SJSA1 (cell line): ENCODE measurements around the gene KSR1. TPM values are rescaled to one million over a fixed set of nuclear protein-coding genes. Genes with fewer than 3 reads are reported as not detected.
A peak's percentile ranks its signal among the peaks of the same experiment; 100 is the strongest.

Experiments
- DNase-seq, 2 experiments: peaks; one replicate each; pipeline ENCODE4 v3.0.0-alpha.2; 2015 to 2020; ENCODE audit warnings: low spot score in 2 of 2, low read depth in 1 of 2
- H3K27ac ChIP-seq: fragments of 250-450 bp; sonication (Bioruptor Pico); 2 replicates; pipeline ENCODE4 v1.5.1; 2020; ENCODE audit warnings: mild to moderate bottlenecking, moderate library complexity
- H3K27me3 ChIP-seq: fragments of 250-450 bp; sonication (Bioruptor Pico); replicated peaks from 2 replicates; pipeline ENCODE4 v1.5.1; 2020; ENCODE audit warnings: mild to moderate bottlenecking, moderate library complexity
- H3K36me3 ChIP-seq: fragments of 250-450 bp; sonication (Bioruptor Pico); 2 replicates; pipeline ENCODE4 v1.5.1; 2020; ENCODE audit warnings: mild to moderate bottlenecking
- H3K4me1 ChIP-seq: fragments of 250-450 bp; sonication (Bioruptor Pico); replicated peaks from 2 replicates; pipeline ENCODE4 v1.6.1; 2021; ENCODE audit warnings: mild to moderate bottlenecking
- H3K4me3 ChIP-seq: fragments of 250-450 bp; sonication (Bioruptor Pico); 2 replicates; pipeline ENCODE4 v1.5.1; 2020; ENCODE audit warnings: mild to moderate bottlenecking
- H3K9me3 ChIP-seq: fragments of 250-450 bp; sonication (Bioruptor Pico); replicated peaks from 2 replicates; pipeline ENCODE4 v1.5.1; 2020; ENCODE audit warnings: mild to moderate bottlenecking
- total RNA-seq: library from RNA; depleted of rRNA; stranded (reverse); fragments of >200 nt; shearing (Covaris generic); gene quantifications from 2 replicates; pipeline ENCODE4 v1.2.3, GENCODE V29; 2014

Gene KSR1
- total RNA-seq, 1 experiment from 2014 or later: 7.7 TPM

- Histone ChIP-seq H3K27ac (no peak overlapping the region), H3K4me1 (peaks cover 12% of the 10 kb centered on the region), H3K4me3 (no peak overlapping the region), H3K36me3 (no peaks in the 10 kb centered on the region), H3K27me3 (no peaks in the 10 kb centered on the region), H3K9me3 (no peaks in the 10 kb centered on the region)
- DNase-seq: no peak
Observed at GRCh38 chr17:27521281-27522027, 65.2 kb downstream of the KSR1 start.

GRCh38 chr17:27522028-27522635, 65.9 kb downstream of the KSR1 start:
- H3K27me3 ChIP-seq: no peaks in the 10 kb centered on the region
- peaks cover 18% of the 10 kb centered on the region for H3K4me1 ChIP-seq
- no peak overlapping the region for H3K4me3 ChIP-seq
- H3K36me3 ChIP-seq: no peaks in the 10 kb centered on the region
- no peak for DNase-seq
- no peaks in the 10 kb centered on the region for H3K9me3 ChIP-seq
- no peak overlapping the region for H3K27ac ChIP-seq

GRCh38 chr17:27523712-27524111, 67.5 kb downstream of the KSR1 start:
- Histone ChIP-seq H3K4me3 (no peak overlapping the region), H3K27ac (no peak overlapping the region), H3K9me3 (no peaks in the 10 kb centered on the region), H3K36me3 (no peaks in the 10 kb centered on the region), H3K4me1 (peaks cover 24% of the 10 kb centered on the region), H3K27me3 (no peaks in the 10 kb centered on the region)
- no peak for DNase-seq

- no peak overlapping the region for H3K4me3 ChIP-seq
- no peak overlapping the region for H3K27ac ChIP-seq
Observed at GRCh38 chr17:27524594-27524993, 68.3 kb downstream of the KSR1 start.

GRCh38 chr17:27525316-27525715, 69.1 kb downstream of the KSR1 start:
- Histone ChIP-seq H3K36me3 (no peaks in the 10 kb centered on the region), H3K4me3 (no peak overlapping the region), H3K27me3 (no peaks in the 10 kb centered on the region), H3K4me1 (peaks cover 30% of the 10 kb centered on the region), H3K9me3 (no peaks in the 10 kb centered on the region), H3K27ac (no peak overlapping the region)
- DNase-seq: no peak

More at GRCh38 chr17:27524594-27524993, 68.3 kb downstream of the KSR1 start:
- Histone ChIP-seq H3K4me1 (peaks cover 24% of the 10 kb centered on the region), H3K36me3 (no peaks in the 10 kb centered on the region), H3K27me3 (no peaks in the 10 kb centered on the region), H3K9me3 (no peaks in the 10 kb centered on the region)
- DNase-seq: no peak

GRCh38 chr17:27525836-27526603, 69.8 kb downstream of the KSR1 start:
- Histone ChIP-seq H3K4me1 (peaks cover 37% of the 10 kb centered on the region), H3K27me3 (no peaks in the 10 kb centered on the region), H3K27ac (no peak overlapping the region), H3K36me3 (no peaks in the 10 kb centered on the region), H3K9me3 (no peaks in the 10 kb centered on the region), H3K4me3 (no peak overlapping the region)
- no peak for DNase-seq

GRCh38 chr17:27526604-27527002, 70.4 kb downstream of the KSR1 start:
- peaks cover 42% of the 10 kb centered on the region for H3K4me1 ChIP-seq
- DNase-seq: peak in 1 of 2 experiments; percentile 40
- no peaks in the 10 kb centered on the region for H3K27me3 ChIP-seq
- H3K9me3 ChIP-seq: no peaks in the 10 kb centered on the region
- H3K36me3 ChIP-seq: no peaks in the 10 kb centered on the region
- H3K27ac ChIP-seq: no peak overlapping the region
- H3K4me3 ChIP-seq: no peak overlapping the region

- H3K27me3 ChIP-seq: no peaks in the 10 kb centered on the region
- peaks cover 70% of the 10 kb centered on the region for H3K4me1 ChIP-seq
- DNase-seq: peak; percentile 54 to 60
- peak overlapping the region; percentile 45 for H3K27ac ChIP-seq
- no peak overlapping the region for H3K4me3 ChIP-seq
- no peaks in the 10 kb centered on the region for H3K36me3 ChIP-seq
- H3K9me3 ChIP-seq: no peaks in the 10 kb centered on the region
Observed at GRCh38 chr17:27529230-27529796, 73.1 kb downstream of the KSR1 start.

- peaks cover 85% of the 10 kb centered on the region for H3K4me1 ChIP-seq
- H3K4me3 ChIP-seq: no peak overlapping the region
- H3K36me3 ChIP-seq: no peaks in the 10 kb centered on the region
- H3K9me3 ChIP-seq: no peaks in the 10 kb centered on the region
- peak; percentile 71 to 72 for DNase-seq
- H3K27ac ChIP-seq: peak overlapping the region; percentile 45
- H3K27me3 ChIP-seq: no peaks in the 10 kb centered on the region
Observed at GRCh38 chr17:27530764-27531391, 74.6 kb downstream of the KSR1 start.

- H3K4me1 ChIP-seq: peaks cover 89% of the 10 kb centered on the region
- no peak for DNase-seq
- H3K27ac ChIP-seq: peak overlapping the region; percentile 45
- H3K36me3 ChIP-seq: no peaks in the 10 kb centered on the region
- no peaks in the 10 kb centered on the region for H3K27me3 ChIP-seq
- H3K9me3 ChIP-seq: no peaks in the 10 kb centered on the region
- no peak overlapping the region for H3K4me3 ChIP-seq
Observed at GRCh38 chr17:27531469-27531961, 75.3 kb downstream of the KSR1 start.

GRCh38 chr17:27532269-27533263, 76.3 kb downstream of the KSR1 start:
- Histone ChIP-seq H3K4me3 (no peak overlapping the region), H3K27me3 (no peaks in the 10 kb centered on the region), H3K27ac (peak overlapping the region; percentile 15; the same call in 1 of the 2 replicates), H3K4me1 (peaks cover 92% of the 10 kb centered on the region), H3K36me3 (no peaks in the 10 kb centered on the region), H3K9me3 (no peaks in the 10 kb centered on the region)
- DNase-seq: no peak
